Fibroblast of the conjunctiva (primary cell): ENCODE results near the gene OGDH.

Experiments
- DNase-seq: peaks from one replicate; pipeline ENCODE4 v3.0.0-alpha.2; 2010; ENCODE audit warnings: low read depth

OGDH gene

DNA sequence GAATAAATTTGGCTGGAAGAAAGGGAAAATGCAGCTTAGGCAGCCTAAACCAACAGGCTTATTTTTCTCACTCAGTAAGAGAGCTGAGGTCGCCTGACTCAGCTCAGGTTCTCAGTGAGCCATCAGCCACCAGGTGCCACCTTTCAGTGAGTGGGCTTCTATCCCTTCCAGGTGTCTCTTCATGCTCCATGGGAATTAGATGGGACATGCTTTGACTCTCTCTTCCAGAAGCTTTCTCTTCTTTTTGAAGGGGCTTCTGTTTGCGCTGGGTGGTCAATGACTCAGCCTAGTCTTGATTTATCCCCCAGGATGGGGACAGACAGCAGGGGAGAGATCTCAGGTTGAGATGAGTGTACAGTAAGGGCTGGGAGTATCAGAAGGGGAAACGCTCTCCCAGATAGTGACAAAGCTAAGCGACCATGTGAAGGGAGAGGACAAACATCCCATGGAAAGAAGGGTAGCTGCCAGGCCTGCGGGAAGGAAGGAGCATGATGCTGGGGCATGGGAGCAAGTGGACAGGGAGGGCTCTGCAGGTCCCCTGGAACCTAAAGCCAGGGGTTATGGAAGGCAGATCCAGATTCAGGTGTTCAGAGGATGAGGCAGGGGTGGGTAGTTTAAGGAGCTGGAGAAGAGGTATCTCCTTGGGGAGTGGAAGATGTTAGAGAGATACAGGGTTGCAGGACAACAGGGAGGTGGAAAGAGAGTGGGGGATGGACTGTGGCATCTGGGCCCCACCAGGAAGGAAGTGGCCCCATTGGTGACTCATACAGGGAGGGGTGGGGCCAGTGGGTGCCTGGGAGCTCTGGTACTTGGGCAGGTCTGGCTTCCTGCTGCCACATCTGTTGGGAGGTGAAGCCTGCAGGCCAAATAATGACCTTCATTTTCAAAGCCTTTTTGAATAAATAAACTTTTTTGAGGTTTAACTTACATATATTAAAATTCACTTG lies 32.5 kb downstream of the OGDH start:
- DNase-seq, result peak; percentile 43

GRCh38 chr7:44639671-44640321 lies 33.4 kb downstream of the OGDH start:
- DNase-seq, result peak; percentile 55

DNA sequence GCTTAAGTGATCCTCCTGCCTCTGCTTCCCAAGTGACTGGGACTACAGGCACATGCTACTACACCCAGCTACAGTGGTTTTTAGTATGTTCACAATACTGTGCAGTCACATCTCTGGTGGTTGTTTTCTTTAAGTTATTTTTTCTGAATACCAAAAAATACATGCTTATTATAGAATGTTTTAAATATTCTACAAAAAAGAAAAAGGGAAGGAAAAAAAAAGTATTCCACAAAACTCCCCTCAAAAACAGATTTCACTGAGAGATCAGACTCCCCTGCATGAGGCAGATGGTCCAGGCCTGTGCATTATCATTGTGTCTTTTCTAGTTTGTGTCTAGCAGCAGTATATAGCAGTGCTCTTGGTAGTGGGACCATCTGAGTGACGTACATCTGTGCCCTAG lies 36.8 kb downstream of the OGDH start:
- DNase-seq, result no peak

DNA sequence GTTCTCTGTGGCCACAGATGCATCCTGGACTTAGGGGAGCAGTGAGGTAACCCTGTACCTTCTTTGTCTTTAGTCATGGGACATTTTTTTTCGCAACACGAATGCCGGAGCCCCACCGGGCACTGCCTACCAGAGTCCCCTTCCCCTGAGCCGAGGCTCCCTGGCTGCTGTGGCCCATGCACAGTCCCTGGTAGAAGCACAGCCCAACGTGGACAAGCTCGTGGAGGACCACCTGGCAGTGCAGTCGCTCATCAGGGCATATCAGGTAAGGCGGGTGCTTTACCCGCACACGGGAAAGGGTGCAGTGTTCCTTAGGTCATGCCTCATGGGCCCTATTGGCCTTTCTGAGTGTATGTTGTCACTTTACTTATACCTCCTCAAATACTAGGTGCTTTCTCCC lies 38.8 kb downstream of the OGDH start:
- DNase-seq, result no peak

DNA sequence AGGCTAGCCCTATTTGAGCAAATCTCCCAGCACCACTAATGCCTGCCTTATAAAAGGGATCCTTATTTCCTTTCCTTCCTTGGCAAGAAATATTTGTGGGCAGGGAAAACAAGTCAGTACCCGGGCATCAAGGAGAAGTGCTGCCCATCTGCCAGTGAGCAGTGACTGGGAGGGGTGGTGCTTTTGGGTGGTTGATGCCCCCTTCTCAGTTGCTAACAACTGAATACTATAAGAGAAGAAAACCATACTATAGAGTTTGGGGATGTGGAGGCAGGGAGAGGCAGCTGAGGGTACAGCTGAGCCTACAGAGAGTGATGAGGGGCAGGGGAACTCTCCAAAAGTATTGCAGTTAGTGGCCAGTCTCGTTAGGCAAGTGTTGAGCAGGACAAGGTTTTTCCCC lies 39.3 kb downstream of the OGDH start:
- DNase-seq, result no peak

DNA sequence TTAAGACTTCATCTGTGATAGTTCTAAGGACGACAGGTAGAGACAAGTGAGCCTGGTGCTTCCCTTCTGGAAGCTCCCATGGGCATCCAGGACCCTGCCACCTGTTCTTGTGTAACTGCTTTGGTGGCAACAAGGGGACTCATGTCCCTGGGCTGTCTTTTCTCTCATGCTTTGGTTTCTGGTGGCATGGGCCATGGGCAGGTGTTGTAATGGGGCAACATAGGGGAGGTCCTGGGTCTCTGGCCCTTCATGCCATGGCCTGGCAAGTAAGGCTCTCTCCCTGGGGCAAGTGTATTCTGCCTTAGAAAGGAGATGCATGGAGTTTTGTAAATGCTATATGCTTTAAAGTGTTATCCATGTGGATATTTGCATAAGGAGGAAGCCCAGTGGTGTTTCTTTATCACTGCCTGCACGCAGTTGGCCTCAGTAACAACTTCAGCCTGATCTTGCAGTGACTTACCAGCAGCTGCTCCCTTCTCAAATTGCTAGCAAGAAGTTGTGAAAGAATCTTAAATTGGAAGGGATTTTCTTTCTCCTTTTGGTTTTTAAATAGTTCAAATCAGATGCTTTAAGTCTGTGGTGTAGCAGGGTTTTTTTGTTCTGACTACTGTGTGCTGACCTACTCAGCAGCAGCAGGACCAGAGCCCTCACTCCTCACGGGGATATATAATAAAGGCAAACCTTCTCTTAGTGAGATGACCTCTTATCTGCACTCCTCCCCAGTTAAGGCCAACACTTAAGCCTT lies 39.9 kb downstream of the OGDH start:
- no peak for DNase-seq

- DNase-seq, result no peak
Observed at GRCh38 chr7:44646921-44647636, 40.7 kb downstream of the OGDH start.

GRCh38 chr7:44647981-44648714 lies 41.7 kb downstream of the OGDH start:
- no peak for DNase-seq

DNA sequence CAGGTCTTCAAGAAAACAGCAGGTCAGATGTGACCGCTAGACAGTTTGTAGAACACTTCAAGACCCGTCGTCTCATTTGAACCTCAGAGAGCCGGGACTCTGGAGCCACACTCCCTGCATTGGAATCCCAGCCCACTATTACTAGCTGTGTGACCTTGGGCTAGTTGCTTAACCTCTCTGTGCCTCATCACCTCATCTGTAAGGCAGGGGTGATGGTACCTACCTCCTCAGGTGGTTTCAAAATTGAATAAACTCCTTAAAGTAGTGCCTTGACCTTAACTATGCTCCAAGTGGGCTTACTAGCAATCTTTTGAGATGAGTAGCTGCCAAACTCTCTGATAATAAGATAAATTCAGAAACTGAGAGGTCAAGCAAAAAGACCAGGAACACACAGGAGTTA lies 43.8 kb downstream of the OGDH start:
- no peak for DNase-seq

DNA sequence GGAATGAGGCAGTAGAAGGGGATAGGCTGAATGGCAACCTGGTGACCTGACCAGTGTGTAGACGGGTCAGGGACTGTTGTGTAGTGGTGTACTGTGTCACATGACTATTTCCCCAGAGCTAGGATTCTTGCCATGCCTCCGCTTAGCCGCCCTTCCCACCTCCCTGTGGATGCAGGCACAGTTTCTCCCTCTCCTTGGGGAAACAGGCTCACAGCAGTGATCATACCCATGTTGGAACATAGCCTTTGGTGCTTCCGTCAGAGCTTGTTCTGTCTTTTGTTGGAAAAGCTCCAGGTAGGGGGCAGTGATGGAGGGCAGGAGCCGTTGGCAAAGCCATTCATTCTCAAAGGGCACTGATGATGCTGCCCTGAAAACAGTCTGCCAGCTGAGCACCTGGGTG lies 44.3 kb downstream of the OGDH start:
- no peak for DNase-seq

DNA sequence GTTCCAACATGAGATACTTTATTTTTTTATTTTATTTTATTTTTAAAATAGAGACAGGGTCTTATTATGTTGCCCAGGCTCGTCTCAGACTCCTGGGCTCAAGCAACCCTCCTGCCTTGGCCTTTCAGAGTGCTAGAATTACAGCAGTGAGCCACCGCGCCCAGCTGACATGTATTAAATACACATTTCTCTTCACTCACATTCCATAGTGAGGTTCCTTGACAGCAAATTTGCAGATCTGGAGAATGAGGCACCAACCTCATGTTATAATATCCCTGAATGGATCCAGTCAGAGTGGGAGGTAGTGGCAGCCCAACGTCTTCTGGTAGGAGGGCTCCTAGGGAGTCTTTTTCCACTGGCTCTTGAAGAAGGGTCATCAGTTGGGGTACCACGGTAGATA lies 46.1 kb downstream of the OGDH start:
- DNase-seq, result no peak

DNA sequence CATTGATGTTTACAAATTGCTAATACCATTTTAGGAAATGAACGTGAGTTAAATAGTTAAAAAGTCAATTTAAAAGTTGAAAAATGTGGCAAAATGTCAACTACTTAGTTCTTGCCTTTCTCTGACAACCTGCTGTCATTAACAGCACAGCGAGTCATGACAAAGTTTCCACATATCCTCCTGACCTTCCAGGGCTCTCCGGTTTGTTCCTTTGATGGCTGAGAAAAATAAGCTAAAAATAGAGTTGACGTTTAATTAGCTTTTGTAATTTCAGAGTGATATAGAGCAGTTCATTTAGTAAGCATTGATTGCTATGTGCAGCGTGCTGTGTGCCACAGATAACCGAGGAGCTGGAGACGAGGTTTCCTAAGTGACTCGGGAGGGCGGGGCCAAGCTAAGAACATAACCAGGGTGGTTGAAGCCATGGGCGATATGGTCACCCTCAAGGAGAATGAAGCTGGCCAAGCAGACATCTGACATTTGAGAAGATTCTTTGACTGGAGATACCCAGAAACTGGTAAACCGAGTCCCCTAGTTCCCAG lies 47.9 kb downstream of the OGDH start:
- no peak for DNase-seq

DNA sequence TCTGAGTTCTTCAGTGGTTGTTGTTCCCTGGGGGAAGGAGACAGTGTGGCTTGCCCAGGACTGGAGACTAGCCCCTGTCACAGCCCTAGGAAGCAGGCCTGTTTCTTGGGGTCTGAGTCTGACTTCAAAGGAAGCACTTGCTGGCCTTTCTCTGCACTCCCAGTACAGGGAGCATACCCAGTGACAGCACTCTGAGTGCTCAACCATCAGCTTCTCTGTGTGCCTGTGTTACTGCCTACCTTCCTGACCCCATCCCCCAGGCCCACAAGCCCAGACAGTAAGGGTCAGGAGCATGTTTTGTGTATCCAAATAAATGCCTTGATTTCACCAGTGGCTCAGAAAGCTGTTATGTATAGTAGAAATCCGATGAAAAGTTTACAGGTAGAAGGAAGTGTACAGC lies 48.9 kb downstream of the OGDH start:
- no peak for DNase-seq

DNA sequence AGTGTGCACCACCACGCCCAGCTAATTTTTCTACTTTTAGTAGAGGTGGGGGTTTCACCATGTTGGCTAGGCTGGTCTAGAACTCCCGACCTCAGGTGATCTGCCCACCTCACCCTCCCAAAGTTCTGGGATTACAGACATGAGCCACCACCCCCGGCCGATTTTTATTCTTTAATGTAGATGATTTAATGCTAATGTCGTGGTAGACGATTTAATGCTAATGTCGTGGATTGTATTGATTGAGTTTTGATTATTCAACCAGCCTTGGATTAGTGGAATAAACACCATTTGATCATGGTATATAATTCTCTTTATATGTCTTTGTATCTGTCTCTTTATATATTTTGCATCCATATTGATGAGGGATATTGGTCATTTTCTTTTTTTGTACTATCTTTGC lies 52.6 kb downstream of the OGDH start:
- no peak for DNase-seq

GRCh38 chr7:44661233-44661632 lies 54.8 kb downstream of the OGDH start:
- no peak for DNase-seq

DNA sequence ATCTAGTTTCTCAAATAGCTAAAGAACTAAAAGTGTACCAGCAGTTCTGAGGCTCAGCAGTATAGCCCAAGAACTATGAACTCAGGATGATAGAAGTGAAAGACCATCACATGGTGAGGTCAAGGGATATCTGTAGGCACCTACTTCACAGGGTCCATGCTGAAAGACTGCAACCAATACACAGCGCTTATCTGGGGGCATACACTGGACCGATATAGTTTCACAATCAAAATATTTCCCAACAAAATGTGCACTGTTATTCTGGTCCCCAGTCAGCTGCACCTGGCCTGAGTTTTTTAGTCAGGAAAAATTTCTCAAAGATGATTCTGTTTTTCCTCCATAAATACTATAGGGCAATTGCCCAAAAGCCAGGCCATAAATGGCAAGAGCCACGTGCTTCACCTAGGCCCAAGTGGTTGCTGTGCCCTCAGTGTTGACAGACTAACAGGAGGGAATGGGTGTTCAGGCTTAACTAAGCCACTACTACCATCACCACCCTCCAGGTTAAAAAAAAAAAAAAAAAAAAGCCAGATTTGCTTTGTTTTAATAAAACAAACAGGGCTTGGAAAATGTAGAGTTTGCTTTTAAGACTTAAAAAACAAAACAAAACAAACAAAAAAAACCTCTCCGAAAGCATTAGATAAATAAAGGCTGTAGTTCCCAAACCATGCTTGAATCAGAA lies 58.5 kb downstream of the OGDH start:
- DNase-seq, result no peak

DNA sequence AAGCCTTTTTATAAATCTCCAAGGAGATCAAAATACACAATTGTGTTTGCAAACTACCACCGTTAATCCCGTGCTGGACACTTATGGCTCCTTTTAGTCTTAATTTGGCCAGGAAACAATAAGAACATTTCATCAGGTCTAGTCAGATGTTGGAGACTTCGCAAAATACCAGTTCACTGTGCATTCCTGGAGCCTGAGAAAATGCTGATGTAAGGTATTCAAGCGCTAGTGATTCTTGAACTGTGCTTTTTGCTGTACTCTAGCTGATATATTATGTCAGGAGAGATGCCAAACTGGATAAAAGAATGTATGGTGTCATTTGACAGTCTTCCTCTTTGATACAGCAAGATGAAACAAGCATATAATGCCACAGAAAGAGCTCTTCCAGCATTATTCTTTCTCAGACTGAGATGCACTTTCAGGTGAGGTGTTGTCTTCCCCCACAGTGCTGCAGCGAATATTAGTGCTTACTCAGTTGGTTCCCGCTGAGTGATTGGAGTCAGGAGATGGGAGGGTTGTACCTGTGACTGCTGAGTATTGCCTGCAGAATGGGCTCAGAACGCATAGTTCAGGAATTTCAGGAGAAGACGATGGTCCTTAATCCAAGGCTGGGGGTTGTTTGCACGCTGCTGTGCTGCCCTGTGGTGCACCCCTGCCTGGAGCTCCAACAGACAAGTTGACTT lies 59.2 kb downstream of the OGDH start:
- DNase-seq, result peak; percentile 66

DNA sequence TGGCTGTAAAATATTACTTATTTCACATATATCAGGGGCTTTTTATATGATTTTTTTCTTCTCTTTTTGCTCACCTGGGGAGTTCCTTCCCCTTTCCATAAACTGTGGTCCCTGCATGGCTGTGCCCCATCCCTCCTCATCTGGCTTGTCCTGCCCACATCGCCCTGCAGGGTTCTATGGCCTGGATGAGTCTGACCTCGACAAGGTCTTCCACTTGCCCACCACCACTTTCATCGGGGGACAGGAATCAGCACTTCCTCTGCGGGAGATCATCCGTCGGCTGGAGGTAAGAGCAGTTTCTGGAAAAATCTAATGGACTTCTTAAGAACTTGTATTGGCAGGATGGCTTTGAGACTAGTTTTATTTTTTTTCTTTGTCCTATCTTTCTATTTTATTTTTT lies 60.1 kb downstream of the OGDH start:
- DNase-seq, result no peak

DNA sequence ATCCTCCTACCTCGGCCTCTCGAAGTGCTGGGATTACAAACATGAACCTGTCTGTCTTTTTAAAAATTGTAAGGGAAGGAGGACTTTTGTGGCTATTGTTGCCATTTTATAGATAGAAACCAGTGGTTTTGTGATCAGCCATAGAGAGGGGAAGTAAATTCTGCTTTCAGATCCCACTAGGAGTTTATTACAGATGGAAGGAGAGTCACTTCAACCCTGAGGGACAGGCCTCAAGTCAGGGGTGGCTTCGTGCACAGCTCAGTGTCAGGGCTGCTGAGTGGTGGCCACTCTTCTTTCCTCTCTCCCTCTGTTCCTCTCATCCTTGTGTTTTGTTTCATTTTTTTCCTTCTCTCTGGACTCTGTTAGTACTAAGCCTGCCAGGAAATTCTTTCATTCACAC lies 60.8 kb downstream of the OGDH start:
- no peak for DNase-seq

DNA sequence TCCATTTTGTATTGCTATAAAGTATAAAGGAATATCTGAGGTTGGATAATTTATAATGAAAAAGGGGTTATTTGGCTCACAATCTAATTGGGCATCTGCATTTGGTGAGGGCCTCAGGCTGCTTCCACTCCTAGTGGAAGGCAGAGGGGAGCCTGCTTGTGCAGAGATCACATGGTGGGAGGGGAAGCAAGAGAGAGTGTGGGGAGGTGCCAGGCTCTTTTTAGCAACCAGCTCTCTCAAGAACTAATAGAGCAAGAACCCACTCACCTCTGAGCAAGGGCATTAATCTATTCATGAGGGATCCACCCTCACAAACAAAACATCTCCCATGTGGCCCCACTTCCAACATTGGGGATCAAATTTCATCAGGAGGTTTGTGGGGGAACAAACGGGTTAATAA lies 64.6 kb downstream of the OGDH start:
- DNase-seq, result no peak
